Right lobe of liver (tissue), 6 donors: ENCODE measurements around the gene EPS15. TPM values are rescaled to one million over a fixed set of nuclear protein-coding genes. Genes with fewer than 3 reads are reported as not detected.
A peak's percentile ranks its signal among the peaks of the same experiment; 100 is the strongest.

ENCODE experiments used
- ATAC-seq, 4 donors: fragments of 200-7000 bp; cut with Tn5 transposase; one replicate each; pipeline ENCODE4 v1.9.1; 2020; ENCODE audit warnings: mild to moderate bottlenecking in 4 of 4, moderate library complexity in 4 of 4
- DNase-seq, 3 donors: peaks; one replicate each; pipeline ENCODE4 v3.0.0-alpha.2; 2020
- H3K27ac ChIP-seq, 3 donors: fragments of 200-600 bp; one replicate each; pipeline ENCODE4 v1.8.0; 2022
- H3K27me3 ChIP-seq, 2 donors: fragments of 200-600 bp; one replicate each; pipeline ENCODE4 v1.8.0; 2022
- H3K36me3 ChIP-seq, 4 donors: fragments of 200-600 bp; sonication (generic) in 1 of 4; one replicate each; pipeline versions ENCODE4 v1.5.1 to v1.8.0; 2017 to 2022; ENCODE audit warnings: control low read depth in 1 of 4
- H3K4me1 ChIP-seq, 4 donors: fragments of 200-600 bp; sonication (generic) in 1 of 4; one replicate each; pipeline versions ENCODE4 v1.5.1 to v1.8.0; 2017 to 2022; ENCODE audit warnings: control low read depth in 1 of 4
- H3K4me3 ChIP-seq, 3 donors: fragments of 200-600 bp; one replicate each; pipeline ENCODE4 v1.8.0; 2022
- H3K9me3 ChIP-seq, 4 donors: fragments of 200-600 bp; sonication (generic) in 1 of 4; one replicate each; pipeline versions ENCODE4 v1.5.1 to v1.8.0; 2017 to 2022; ENCODE audit warnings: control low read depth in 1 of 4
- CTCF ChIP-seq, 4 donors: fragments of 200-600 bp in 3 of 4; fragments of 450-650 bp in 1 of 4; IDR thresholded peaks; one replicate each; pipeline versions ENCODE4 v1.5.1 to v1.8.0; 2016 to 2022; ENCODE audit warnings: antibody characterized with exemption in 4 of 4, mild to moderate bottlenecking in 2 of 4
- POLR2A ChIP-seq: fragments of 450-650 bp; IDR thresholded peaks from one replicate; pipeline ENCODE4 v1.6.1; 2017; ENCODE audit warnings: antibody characterized with exemption, mild to moderate bottlenecking
- WGBS: methylation state at CpG from one replicate; pipeline ENCODE4 v1.1.6; 2018; ENCODE audit warnings: low coverage, low lambda C conversion rate; ENCODE audit not compliant: insufficient coverage; ENCODE audit errors: missing lambda C conversion rate; 5-methylcytosine and 5-hydroxymethylcytosine counted together
- intact Hi-C, 2 donors: fragments of 100-400 bp; cut with DNase I; formaldehyde crosslinking; loops; one replicate each; pipeline versions ENCODE4 v1.11.2 to v1.14.1; 2022
- total RNA-seq, 6 experiments: library from RNA; depleted of rRNA in 2 of 6; stranded (reverse); fragments of >200 nt in 2 of 6; fragmentation: NEBNext Ultra II Directional in 3 of 6; extraction: Animal tissue kit (Norgen Biotek cat#: 25700) in 3 of 6; gene quantifications; one replicate each; pipeline versions ENCODE4 v1.1.0 to v1.2.4, GENCODE V29; 2016 to 2023
- donor health status: DM: no; HTN: yes; CAD: no.
- donor health status: DM: no; HTN: no; CAD: no.
- donor health status: DM: no; HTN: no; CAD: no.
- donor health status: DM: no; HTN: yes; CAD: no.
- donor health status: DM: no; HTN: yes; CAD: no.

Gene EPS15
- total RNA-seq, 6 experiments from 2014 or later = 23.2 to 30.9 (median 28.6) TPM

GRCh38 chr1:51491166-51491981 is 27.7 kb downstream of the EPS15 start:
- Histone ChIP-seq H3K9me3 (no peaks in the 10 kb centered on the region), H3K4me3 (no peak overlapping the region), H3K27ac (no peak overlapping the region), H3K4me1 (peaks cover 0 to 24% (median 8%) of the 10 kb centered on the region in 4 donors), H3K27me3 (no peaks in the 10 kb centered on the region), H3K36me3 (no peaks in the 10 kb centered on the region)
- intact Hi-C loops = no loop called here
- 63% methylated on average over 4 of the region's 4 CpGs for WGBS
- no peak for DNase-seq
- TF ChIP-seq CTCF (IDR thresholded peaks at IDR 0.05) (no peak), POLR2A (no peak)
- peak in 3 of 4 donors; percentile 18 to 36 (median 35) for ATAC-seq

- intact Hi-C loops = no loop called here
- WGBS = 88% methylated on average over 3 of the region's 3 CpGs
- peaks cover 0 to 12% (median 5%) of the 10 kb centered on the region in 4 donors for H3K4me1 ChIP-seq
- TF ChIP-seq CTCF (IDR thresholded peaks at IDR 0.05) (no peak), POLR2A (no peak)
- no peaks in the 10 kb centered on the region for H3K36me3 ChIP-seq
- H3K9me3 ChIP-seq = no peaks in the 10 kb centered on the region
- ATAC-seq (no peak), DNase-seq (no peak)
- no peak overlapping the region for H3K27ac ChIP-seq
- no peak overlapping the region for H3K4me3 ChIP-seq
- no peaks in the 10 kb centered on the region for H3K27me3 ChIP-seq
Observed at GRCh38 chr1:51489472-51489871, 29.6 kb downstream of the EPS15 start.

- intact Hi-C loops = no loop called here
- TF ChIP-seq CTCF (IDR thresholded peaks at IDR 0.05) = no peak
- peaks cover 0 to 4% (median 0%) of the 10 kb centered on the region in 4 donors for H3K4me1 ChIP-seq
- H3K9me3 ChIP-seq = no peaks in the 10 kb centered on the region
- H3K27ac ChIP-seq = no peak overlapping the region
- WGBS = 52% methylated on average over 4 of the region's 4 CpGs
- DNase-seq = no peak
- ATAC-seq = peak in 3 of 4 donors; percentile 23 to 36 (median 30)
- no peaks in the 10 kb centered on the region for H3K36me3 ChIP-seq
- no peaks in the 10 kb centered on the region for H3K27me3 ChIP-seq
- H3K4me3 ChIP-seq = no peak overlapping the region
Observed at GRCh38 chr1:51488372-51489050, 30.6 kb downstream of the EPS15 start.

- peaks cover 0 to 4% (median 0%) of the 10 kb centered on the region in 4 donors for H3K4me1 ChIP-seq
- H3K36me3 ChIP-seq = no peaks in the 10 kb centered on the region
- no peak overlapping the region for H3K27ac ChIP-seq
- no peaks in the 10 kb centered on the region for H3K27me3 ChIP-seq
- TF ChIP-seq CTCF (IDR thresholded peaks at IDR 0.05) = no peak
- no peak for TF ChIP-seq POLR2A
- ATAC-seq = peak in 1 of 4 donors; percentile 24
- 79% methylated on average over 1 of the region's 1 CpG for WGBS
- H3K9me3 ChIP-seq = no peaks in the 10 kb centered on the region
- DNase-seq = no peak
- H3K4me3 ChIP-seq = no peak overlapping the region
- intact Hi-C loops = no loop called here
Observed at GRCh38 chr1:51487628-51488027, 31.4 kb downstream of the EPS15 start.
